Mesenchymal stem cell (in vitro differentiated cells and primary cell): Measurements from ENCODE around the gene MYT1.

Experiments
- DNase-seq: peaks from one replicate; pipeline ENCODE4 v3.0.0-alpha.2; 2013
- H2AFZ ChIP-seq: one replicate; pipeline ENCODE4 v1.6.1; 2013; ENCODE audit warnings: low read depth, mild to moderate bottlenecking, control low read depth, inconsistent platforms, low read length, moderate library complexity
- H2AK5ac ChIP-seq: 2 replicates; pipeline ENCODE4 v1.6.1; 2013; ENCODE audit warnings: low read length, moderate library complexity, mild to moderate bottlenecking, inconsistent platforms; ENCODE audit not compliant: severe bottlenecking
- H2BK120ac ChIP-seq: one replicate; pipeline ENCODE4 v1.6.1; 2013; ENCODE audit warnings: low read depth, mild to moderate bottlenecking, inconsistent platforms, low read length, moderate library complexity
- H2BK12ac ChIP-seq, 2 experiments: one replicate each; pipeline ENCODE4 v1.6.1; 2013; ENCODE audit warnings: inconsistent platforms in 2 of 2, low read length in 2 of 2, mild to moderate bottlenecking in 2 of 2, moderate library complexity in 2 of 2, control low read depth in 1 of 2
- H2BK15ac ChIP-seq: one replicate; pipeline ENCODE4 v1.6.1; 2013; ENCODE audit warnings: mild to moderate bottlenecking, low read depth, inconsistent platforms; ENCODE audit not compliant: poor library complexity, severe bottlenecking
- H2BK5ac ChIP-seq: 2 replicates; pipeline ENCODE4 v1.6.1; 2013; ENCODE audit warnings: low read depth, mild to moderate bottlenecking, low read length, control low read depth, inconsistent platforms; ENCODE audit not compliant: poor library complexity, severe bottlenecking
- H3K14ac ChIP-seq, 2 experiments: one replicate each; pipeline ENCODE4 v1.6.1; 2013; ENCODE audit warnings: inconsistent platforms in 2 of 2, low read length in 2 of 2, control low read depth in 1 of 2, mild to moderate bottlenecking in 1 of 2, moderate library complexity in 1 of 2
- H3K18ac ChIP-seq, 2 experiments: one replicate each; pipeline ENCODE4 v1.6.1; 2013; ENCODE audit warnings: inconsistent platforms in 2 of 2, low read length in 2 of 2, control low read depth in 1 of 2, low read depth in 1 of 2, mild to moderate bottlenecking in 1 of 2
- H3K23ac ChIP-seq, 2 experiments: one replicate each; pipeline ENCODE4 v1.6.1; 2013; ENCODE audit warnings: inconsistent platforms in 2 of 2, low read length in 2 of 2, mild to moderate bottlenecking in 2 of 2, moderate library complexity in 2 of 2, control low read depth in 1 of 2
- H3K27ac ChIP-seq: 2 replicates; pipeline ENCODE4 v1.5.1; 2013; ENCODE audit warnings: mild to moderate bottlenecking, moderate library complexity, low read length, control low read depth, inconsistent platforms; ENCODE audit not compliant: poor library complexity, severe bottlenecking
- H3K27me3 ChIP-seq, 2 experiments: 2 replicates each; pipeline versions ENCODE4 v1.6.1 to v1.7.0; 2013; ENCODE audit warnings: low read length in 2 of 2, mild to moderate bottlenecking in 2 of 2, moderate library complexity in 2 of 2, control low read depth in 1 of 2, inconsistent platforms in 1 of 2; ENCODE audit not compliant: control insufficient read depth in 1 of 2, insufficient read depth in 1 of 2
- H3K36me3 ChIP-seq, 2 experiments: 2 replicates each; pipeline versions ENCODE4 v1.6.1 to v1.7.0; 2013; ENCODE audit warnings: low read length in 2 of 2, control low read depth in 1 of 2, inconsistent platforms in 1 of 2, low read depth in 1 of 2, mild to moderate bottlenecking in 1 of 2; ENCODE audit not compliant: insufficient read depth in 2 of 2, control insufficient read depth in 1 of 2
- H3K4ac ChIP-seq, 2 experiments: one replicate each; pipeline ENCODE4 v1.6.1; 2013; ENCODE audit warnings: inconsistent platforms in 2 of 2, low read length in 2 of 2, mild to moderate bottlenecking in 2 of 2, moderate library complexity in 2 of 2, control low read depth in 1 of 2, low read depth in 1 of 2
- H3K4me1 ChIP-seq: 2 replicates; pipeline ENCODE4 v1.6.1; 2013; ENCODE audit warnings: low read depth, low read length, control low read depth; ENCODE audit not compliant: control insufficient read depth, insufficient read depth
- H3K4me2 ChIP-seq: 2 replicates; pipeline ENCODE4 v1.6.1; 2013; ENCODE audit warnings: low read length, mild to moderate bottlenecking, inconsistent platforms; ENCODE audit not compliant: poor library complexity, severe bottlenecking
- H3K4me3 ChIP-seq, 2 experiments: 2 replicates each; pipeline versions ENCODE4 v1.5.1 to v1.7.0; 2013; ENCODE audit warnings: low read length in 2 of 2, mild to moderate bottlenecking in 2 of 2, control low read depth in 1 of 2, low read depth in 1 of 2; ENCODE audit not compliant: insufficient read depth in 1 of 2
- H3K79me1 ChIP-seq: replicated peaks from 2 replicates; pipeline ENCODE4 v1.6.1; 2013; ENCODE audit warnings: mild to moderate bottlenecking, control low read depth, low read length, inconsistent platforms; ENCODE audit not compliant: poor library complexity, severe bottlenecking
- H3K9ac ChIP-seq: 2 replicates; pipeline ENCODE4 v1.7.0; 2013; ENCODE audit warnings: mild to moderate bottlenecking, low read length, moderate library complexity
- H3K9me3 ChIP-seq: 2 replicates; pipeline ENCODE4 v1.7.0; 2013; ENCODE audit warnings: mild to moderate bottlenecking, low read length; ENCODE audit not compliant: control insufficient read depth
- H4K8ac ChIP-seq: one replicate; pipeline ENCODE4 v1.6.1; 2013; ENCODE audit warnings: inconsistent platforms, mild to moderate bottlenecking, low read length, moderate library complexity
- H4K91ac ChIP-seq: one replicate; pipeline ENCODE4 v1.6.1; 2013; ENCODE audit warnings: mild to moderate bottlenecking, low read length, inconsistent platforms
- WGBS: methylation state at CpG from one replicate; pipeline ENCODE4 v1.1.7; 2013; ENCODE audit warnings: mixed read lengths; 5-methylcytosine and 5-hydroxymethylcytosine counted together

MYT1 gene

DNA sequence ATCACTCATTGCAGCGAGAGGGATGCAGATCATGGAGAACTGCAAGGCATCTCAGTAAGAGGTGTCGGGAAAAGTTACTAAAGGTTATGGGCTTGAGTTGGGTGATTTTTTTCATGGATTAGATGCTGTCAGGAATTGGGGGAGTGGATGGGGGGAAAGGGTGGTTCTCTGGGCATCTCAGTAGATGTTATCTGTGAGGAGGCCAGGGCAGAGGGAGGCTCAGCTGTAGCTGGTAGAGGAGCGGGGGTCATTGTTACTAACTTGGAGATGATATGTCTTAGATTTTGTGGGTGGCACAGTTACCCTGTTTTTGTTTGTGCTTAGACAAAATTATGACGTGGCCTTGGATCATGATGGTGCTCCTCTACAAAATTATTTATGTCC, 88.7 kb downstream of the MYT1 start:
- H3K36me3 ChIP-seq = no peaks in the 10 kb centered on the region
- H3K18ac ChIP-seq = no peak overlapping the region
- H4K91ac ChIP-seq = no peak overlapping the region
- peaks cover 14% of the 10 kb centered on the region for H3K4me1 ChIP-seq
- no peak overlapping the region for H3K9ac ChIP-seq
- no peak overlapping the region for H3K4me3 ChIP-seq
- H2BK15ac ChIP-seq = no peak overlapping the region
- H3K79me1 ChIP-seq = peaks cover 11% of the 10 kb centered on the region
- no peak overlapping the region for H3K4ac ChIP-seq
- DNase-seq = no peak
- H3K27ac ChIP-seq = no peak overlapping the region
- no peak overlapping the region for H2AK5ac ChIP-seq
- peaks cover 13 to 35% of the 10 kb centered on the region in 2 experiments for H3K27me3 ChIP-seq
- no peak overlapping the region for H3K14ac ChIP-seq
- 92% methylated on average over 4 of the region's 4 CpGs for WGBS
- H2BK12ac ChIP-seq = no peak overlapping the region
- H4K8ac ChIP-seq = no peak overlapping the region
- H3K9me3 ChIP-seq = no peaks in the 10 kb centered on the region
- H3K4me2 ChIP-seq = no peak overlapping the region
- H2BK5ac ChIP-seq = no peak overlapping the region
- H2AFZ ChIP-seq = no peak overlapping the region
- no peak overlapping the region for H2BK120ac ChIP-seq
- H3K23ac ChIP-seq = no peak overlapping the region

DNA sequence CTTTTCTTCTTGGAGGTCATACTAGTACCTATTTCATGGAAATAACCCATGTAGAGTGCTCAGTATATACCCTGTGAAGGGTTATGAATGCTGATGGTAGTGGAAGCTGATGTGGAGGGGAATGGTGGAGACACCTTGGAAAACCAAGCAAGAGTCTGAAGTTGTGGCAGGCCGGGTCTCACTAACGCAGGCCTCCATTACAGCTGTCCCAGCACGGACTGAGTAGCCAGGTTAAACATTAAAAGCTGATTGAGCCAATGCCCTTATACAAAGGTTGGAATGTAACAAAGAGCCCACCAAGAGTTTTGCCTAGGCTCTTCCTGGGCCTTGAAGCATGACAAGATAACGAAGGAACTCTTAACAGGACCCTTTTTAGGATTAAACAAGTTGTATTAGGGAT, 89.2 kb downstream of the MYT1 start:
- peaks cover 13 to 32% of the 10 kb centered on the region in 2 experiments for H3K27me3 ChIP-seq
- no peak overlapping the region for H3K23ac ChIP-seq
- WGBS = 96% methylated on average over 3 of the region's 4 CpGs
- peaks cover 14% of the 10 kb centered on the region for H3K4me1 ChIP-seq
- no peak overlapping the region for H4K91ac ChIP-seq
- H3K18ac ChIP-seq = no peak overlapping the region
- no peak overlapping the region for H4K8ac ChIP-seq
- H2BK15ac ChIP-seq = no peak overlapping the region
- H3K4ac ChIP-seq = no peak overlapping the region
- H3K4me3 ChIP-seq = no peak overlapping the region
- no peak overlapping the region for H2AFZ ChIP-seq
- no peak overlapping the region for H2BK120ac ChIP-seq
- no peak overlapping the region for H3K4me2 ChIP-seq
- H3K14ac ChIP-seq = no peak overlapping the region
- DNase-seq = no peak
- H3K9me3 ChIP-seq = no peaks in the 10 kb centered on the region
- H3K9ac ChIP-seq = no peak overlapping the region
- no peak overlapping the region for H2BK5ac ChIP-seq
- H3K79me1 ChIP-seq = peaks cover 13% of the 10 kb centered on the region
- no peak overlapping the region for H2AK5ac ChIP-seq
- no peak overlapping the region for H3K27ac ChIP-seq
- H3K36me3 ChIP-seq = no peaks in the 10 kb centered on the region
- H2BK12ac ChIP-seq = no peak overlapping the region

DNA sequence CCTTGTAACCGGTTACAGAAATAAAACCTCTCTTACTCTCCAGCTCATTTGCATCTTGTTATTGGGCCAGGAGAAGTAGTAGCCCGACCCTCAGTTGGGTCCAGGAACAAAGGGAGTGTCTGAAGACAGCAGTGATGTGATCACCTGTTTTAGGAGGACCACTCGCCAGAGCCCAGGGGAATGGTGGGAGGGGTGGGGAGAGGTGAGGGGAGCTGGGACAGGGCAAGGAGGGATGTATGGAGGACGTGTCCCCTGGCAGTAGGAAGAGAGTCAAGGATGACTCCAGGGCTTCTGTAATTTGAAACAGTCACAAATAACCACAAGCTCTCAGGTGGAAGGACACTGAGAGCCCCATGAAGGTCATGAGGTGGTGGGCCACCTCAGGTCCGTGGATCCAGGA, 89.9 kb downstream of the MYT1 start:
- no peak overlapping the region for H2AFZ ChIP-seq
- H2AK5ac ChIP-seq = peak overlapping the region; percentile 41
- H3K4me1 ChIP-seq = peaks cover 14% of the 10 kb centered on the region
- no peaks in the 10 kb centered on the region for H3K36me3 ChIP-seq
- no peaks in the 10 kb centered on the region for H3K9me3 ChIP-seq
- no peak overlapping the region for H3K4me3 ChIP-seq
- 90% methylated on average over 3 of the region's 5 CpGs for WGBS
- no peak overlapping the region for H4K8ac ChIP-seq
- no peak overlapping the region for H3K18ac ChIP-seq
- no peak overlapping the region for H3K14ac ChIP-seq
- H4K91ac ChIP-seq = no peak overlapping the region
- no peak overlapping the region for H3K23ac ChIP-seq
- peaks cover 15% of the 10 kb centered on the region for H3K79me1 ChIP-seq
- peaks cover 13 to 29% of the 10 kb centered on the region in 2 experiments for H3K27me3 ChIP-seq
- no peak for DNase-seq
- H2BK5ac ChIP-seq = no peak overlapping the region
- H2BK120ac ChIP-seq = no peak overlapping the region
- H3K27ac ChIP-seq = no peak overlapping the region
- H2BK12ac ChIP-seq = no peak overlapping the region
- H3K4ac ChIP-seq = no peak overlapping the region
- H3K4me2 ChIP-seq = no peak overlapping the region
- no peak overlapping the region for H3K9ac ChIP-seq
- peak overlapping the region; percentile 84 for H2BK15ac ChIP-seq

DNA sequence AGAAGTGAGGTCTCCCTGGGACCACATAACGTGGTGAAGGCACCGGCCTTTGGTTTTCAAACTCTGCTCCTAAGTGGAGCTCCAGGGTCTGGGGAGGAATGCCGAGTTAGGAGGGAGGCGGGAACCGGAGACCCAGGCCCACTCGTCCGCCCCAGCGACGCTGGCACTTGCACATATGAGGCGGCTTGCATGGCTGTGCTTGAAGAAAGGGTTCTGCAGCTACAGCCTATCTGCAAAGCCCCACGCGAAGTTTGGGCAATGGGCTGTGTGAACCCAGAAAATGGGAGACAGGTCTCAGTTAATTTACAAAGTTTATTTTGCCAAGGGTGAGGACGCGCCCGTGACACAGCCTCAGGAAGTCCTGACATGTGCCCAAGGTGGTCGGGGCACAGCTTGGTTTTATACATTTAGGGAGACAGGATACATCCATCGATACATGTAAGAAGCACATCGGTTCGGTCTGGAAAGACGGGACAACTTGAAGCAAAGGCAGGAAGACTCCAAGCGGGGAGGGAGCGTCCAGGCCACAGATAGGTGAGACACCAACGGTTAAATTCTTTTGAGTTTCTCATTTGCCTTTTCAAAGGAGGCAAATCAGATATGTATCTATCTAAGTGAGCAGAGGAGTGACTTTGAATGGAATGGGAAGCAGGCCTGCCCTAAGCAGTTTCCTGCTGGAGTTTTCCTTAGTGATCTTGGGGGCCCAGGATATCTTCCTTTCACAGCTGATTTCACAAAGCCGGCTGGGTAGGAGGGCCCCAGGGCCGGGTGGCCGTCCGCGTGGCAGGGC, 90.5 kb downstream of the MYT1 start:
- peaks cover 10 to 23% of the 10 kb centered on the region in 2 experiments for H3K27me3 ChIP-seq
- no peaks in the 10 kb centered on the region for H3K9me3 ChIP-seq
- peak overlapping the region; percentile 31 to 46 for H3K23ac ChIP-seq
- peak overlapping the region; percentile 100 for H4K8ac ChIP-seq
- no peak overlapping the region for H2BK5ac ChIP-seq
- WGBS = 77% methylated on average over 28 of the region's 28 CpGs
- H2BK12ac ChIP-seq = no peak overlapping the region
- peak overlapping the region; percentile 93 to 98 for H3K4ac ChIP-seq
- peak overlapping the region; percentile 44 for H2AK5ac ChIP-seq
- H3K36me3 ChIP-seq = no peaks in the 10 kb centered on the region
- peak overlapping the region; percentile 90 for H3K9ac ChIP-seq
- H4K91ac ChIP-seq = peak overlapping the region; percentile 99
- peak overlapping the region; percentile 97 for H2BK120ac ChIP-seq
- H3K14ac ChIP-seq = peak overlapping the region; percentile 57 to 82
- H3K27ac ChIP-seq = no peak overlapping the region
- H3K4me3 ChIP-seq = peak overlapping the region; percentile 78 to 87
- H3K18ac ChIP-seq = peak overlapping the region; percentile 93 to 100
- peak overlapping the region; percentile 69 for H2BK15ac ChIP-seq
- peaks cover 14% of the 10 kb centered on the region for H3K4me1 ChIP-seq
- H3K4me2 ChIP-seq = peak overlapping the region; percentile 89
- DNase-seq = peak; percentile 11
- H3K79me1 ChIP-seq = peaks cover 15% of the 10 kb centered on the region
- H2AFZ ChIP-seq = peak overlapping the region; percentile 92
